Activated CD4-positive, alpha-beta T cell treated with anti-CD3 and anti-CD28 coated beads, Interleukin-2, amount 10 ng/mL, durations not matched to agents 7 days and 5 days (primary cell): ENCODE measurements around the gene GIMAP8. TPM values are rescaled to one million over a fixed set of nuclear protein-coding genes. Genes with fewer than 3 reads are reported as not detected.

Source experiments
- CTCF ChIA-PET: fragments of 350-600 bp; sonication (Branson Sonifier 250); formaldehyde crosslinking; loops from one replicate; lab custom pipeline; 2021; ENCODE audit warnings: antibody characterized with exemption; lab: Charles Lee
- POLR2A ChIA-PET: fragments of 350-600 bp; sonication (Branson Sonifier 250); formaldehyde crosslinking; loops from one replicate; lab custom pipeline; 2021; ENCODE audit warnings: antibody characterized with exemption; lab: Charles Lee
- DNase-seq: peaks from one replicate; pipeline ENCODE4 v3.0.0-alpha.2; 2020
- H3K27ac Mint-ChIP-seq: one replicate; pipeline ENCODE4 v1.8.0; 2021; ENCODE audit warnings: mild to moderate bottlenecking, moderate library complexity, mixed read lengths
- H3K27me3 Mint-ChIP-seq: one replicate; pipeline ENCODE4 v1.8.0; 2021; ENCODE audit warnings: mixed read lengths
- H3K36me3 Mint-ChIP-seq: one replicate; pipeline ENCODE4 v1.8.0; 2021; ENCODE audit warnings: low read depth, mixed read lengths
- H3K4me1 Mint-ChIP-seq: one replicate; pipeline ENCODE4 v1.8.0; 2021; ENCODE audit warnings: mixed read lengths
- H3K4me3 Mint-ChIP-seq: one replicate; pipeline ENCODE4 v1.8.0; 2021; ENCODE audit warnings: mild to moderate bottlenecking, moderate library complexity, mixed read lengths
- H3K9me3 Mint-ChIP-seq: one replicate; pipeline ENCODE4 v1.8.0; 2021; ENCODE audit warnings: mixed read lengths
- total RNA-seq, 2 experiments: library from RNA; stranded (reverse); gene quantifications; one replicate each; pipeline ENCODE4 v1.2.3, GENCODE V29; 2021

GIMAP8 gene
- total RNA-seq, 2 experiments from 2014 or later, result 35.9 to 36.3 TPM

DNA sequence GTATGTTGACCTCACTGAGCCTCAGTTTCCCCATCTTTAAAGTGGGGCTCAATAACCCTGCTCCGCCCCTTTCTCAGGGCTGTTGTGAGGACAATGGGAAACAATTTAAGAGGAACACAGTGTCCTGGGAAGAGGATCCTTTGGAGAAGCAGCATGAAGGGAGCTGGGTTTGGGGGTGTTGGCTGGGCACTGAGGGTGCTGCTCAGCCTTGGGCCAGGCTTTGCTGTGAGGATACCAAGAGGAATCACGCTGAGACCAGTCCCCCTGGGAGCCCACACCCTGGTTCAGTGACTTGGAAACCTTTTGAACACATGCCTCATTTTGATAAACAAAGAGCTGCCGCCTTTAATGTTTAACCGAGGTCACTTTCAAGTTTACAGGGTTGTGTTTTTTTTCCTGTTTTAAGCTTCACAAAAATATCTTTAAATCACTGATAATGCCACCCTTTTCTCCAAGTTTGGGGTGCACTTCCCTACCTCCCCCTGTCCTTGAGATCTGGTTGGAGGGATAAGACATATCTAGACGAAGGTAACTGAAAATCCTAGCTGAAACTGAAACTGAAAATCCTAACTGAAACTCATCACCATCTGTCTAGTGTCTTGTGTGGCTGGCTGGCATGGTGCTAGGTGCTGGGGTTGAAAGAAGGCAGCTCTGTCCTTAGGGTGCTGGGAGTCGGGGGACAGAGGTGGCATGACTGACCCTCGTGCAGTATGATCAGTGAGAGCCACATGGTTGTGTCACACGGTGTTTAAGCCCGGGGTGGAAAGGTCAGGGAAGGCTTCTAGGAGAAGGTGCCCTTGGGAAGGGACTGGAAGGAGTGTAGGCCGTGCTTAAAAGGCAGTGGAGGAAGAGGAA, 43.6 kb upstream of the GIMAP8 start:
- H3K4me1 Mint-ChIP-seq, result peaks cover 38% of the 10 kb centered on the region
- POLR2A ChIA-PET, result interaction anchor here (0.7 kb wide), 1 partner anchor 453 kb away, joined by 3 read pairs; no protein-coding TSS in a partner anchor

GRCh38 chr7:150407588-150408392, 42.6 kb upstream of the GIMAP8 start:
- Mint-ChIP-seq H3K27me3 (no peaks in the 10 kb centered on the region), H3K9me3 (no peaks in the 10 kb centered on the region), H3K36me3 (peaks cover 32% of the 10 kb centered on the region), H3K27ac (no peak overlapping the region), H3K4me3 (no peak overlapping the region), H3K4me1 (peaks cover 36% of the 10 kb centered on the region)
- no peak for DNase-seq
- POLR2A ChIA-PET, result no interaction called here
- CTCF ChIA-PET, result interaction anchor here (0.8 to 3.3 kb wide), 7 partner anchors 11 to 107 kb away, joined by 3 to 16 read pairs (median 4); partner anchors contain the start of gene GIMAP7

More for the DNA sequence above, 43.6 kb upstream of the GIMAP8 start:
- Mint-ChIP-seq H3K4me3 (peak overlapping the region; percentile 94), H3K9me3 (no peaks in the 10 kb centered on the region), H3K36me3 (peaks cover 30% of the 10 kb centered on the region), H3K27me3 (no peaks in the 10 kb centered on the region), H3K27ac (peak overlapping the region; percentile 95)
- CTCF ChIA-PET, result interaction anchor here (0.6 to 3.3 kb wide), 11 partner anchors 12 to 108 kb away, joined by 3 to 16 read pairs (median 3); partner anchors contain the start of gene GIMAP7
- DNase-seq, result peak; percentile 64

DNA sequence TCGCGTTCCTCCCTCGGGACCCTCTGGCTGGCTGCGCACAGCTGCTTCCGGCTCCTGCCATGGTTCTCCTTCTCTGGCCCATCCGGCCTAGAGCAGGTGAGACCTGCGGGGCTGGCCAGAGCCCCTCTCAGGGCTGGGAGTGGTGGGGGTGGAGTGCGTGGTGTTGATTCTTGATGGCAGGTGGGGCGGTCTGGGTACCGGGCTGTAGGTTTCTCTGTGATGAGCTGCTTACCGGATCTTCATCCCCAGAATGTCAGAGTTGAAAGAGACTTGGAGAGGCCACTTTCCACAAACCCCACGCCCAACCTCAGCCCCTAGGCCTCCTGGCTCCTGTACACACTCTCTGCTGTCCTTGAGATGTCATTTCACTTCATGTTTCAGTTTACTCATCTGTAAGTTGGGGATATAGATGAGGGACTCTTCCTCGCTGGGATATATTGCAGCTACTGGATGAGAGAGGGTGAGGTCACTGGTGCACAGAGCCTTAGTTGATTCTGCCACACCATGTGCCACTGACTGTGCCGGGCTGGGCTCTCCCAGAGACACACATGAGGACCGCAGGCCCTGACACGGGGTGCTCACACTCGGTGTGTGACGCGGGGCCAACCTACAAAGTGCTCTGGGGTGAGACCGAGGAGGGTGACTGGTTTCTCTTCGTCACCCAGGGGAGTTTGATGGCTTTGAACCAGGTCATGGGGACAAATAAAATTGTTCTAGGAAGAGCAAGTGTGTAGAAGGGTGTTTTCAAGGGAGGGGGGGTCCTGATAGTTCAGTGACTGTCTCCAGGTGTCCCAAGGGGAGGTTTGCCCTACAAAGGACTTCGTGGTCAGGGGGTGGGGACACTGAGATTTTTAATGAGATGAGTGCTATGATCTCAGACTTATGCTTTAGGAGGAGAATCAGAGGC, 41.8 kb upstream of the GIMAP8 start:
- no peak for DNase-seq
- ChIA-PET CTCF (interaction anchor here (0.6 to 3.3 kb wide), 7 partner anchors 10 to 789 kb away, joined by 3 to 16 read pairs (median 3); no protein-coding TSS in a partner anchor), POLR2A (no interaction called here)
- H3K27me3 Mint-ChIP-seq, result no peaks in the 10 kb centered on the region
- H3K36me3 Mint-ChIP-seq, result peaks cover 34% of the 10 kb centered on the region
- H3K4me1 Mint-ChIP-seq, result peaks cover 30% of the 10 kb centered on the region
- peak overlapping the region; percentile 18 for H3K4me3 Mint-ChIP-seq
- H3K9me3 Mint-ChIP-seq, result no peaks in the 10 kb centered on the region
- peak overlapping the region; percentile 83 for H3K27ac Mint-ChIP-seq

- Mint-ChIP-seq H3K4me3 (no peak overlapping the region), H3K4me1 (peaks cover 23% of the 10 kb centered on the region), H3K27me3 (no peaks in the 10 kb centered on the region), H3K36me3 (peaks cover 35% of the 10 kb centered on the region), H3K9me3 (no peaks in the 10 kb centered on the region), H3K27ac (no peak overlapping the region)
- no peak for DNase-seq
- ChIA-PET CTCF (interaction anchor here (0.6 to 1.6 kb wide), 5 partner anchors 10 to 790 kb away, joined by 3 to 4 read pairs (median 3); no protein-coding TSS in a partner anchor), POLR2A (no interaction called here)
These were observed 41.0 kb upstream of the GIMAP8 start for GRCh38 chr7:150409300-150410030.

DNA sequence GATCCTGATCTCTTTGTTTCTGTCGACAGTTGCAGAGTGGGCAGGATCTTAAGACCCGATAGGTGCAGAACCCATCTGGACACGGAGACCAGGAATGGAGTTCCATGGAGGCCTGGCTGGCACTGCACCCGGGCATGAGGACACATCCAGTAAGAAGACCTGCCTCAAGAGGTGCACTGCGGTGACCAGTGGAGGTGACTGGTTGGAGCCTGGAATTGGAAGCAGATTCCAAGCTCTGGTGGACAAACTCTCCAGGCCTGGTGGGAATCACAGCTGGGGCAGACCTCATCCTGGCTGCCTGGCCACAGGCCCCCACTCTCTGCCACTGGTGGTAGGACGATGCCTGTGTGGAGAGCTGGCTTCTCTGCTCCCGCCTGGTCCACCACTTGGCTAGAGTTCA, 40.3 kb upstream of the GIMAP8 start:
- H3K4me1 Mint-ChIP-seq, result peaks cover 21% of the 10 kb centered on the region
- no peak overlapping the region for H3K4me3 Mint-ChIP-seq
- no peaks in the 10 kb centered on the region for H3K27me3 Mint-ChIP-seq
- DNase-seq, result no peak
- ChIA-PET POLR2A (no interaction called here), CTCF (interaction anchor here (0.9 to 1.6 kb wide), 3 partner anchors 11 to 40 kb away, joined by 3 to 4 read pairs (median 3); no protein-coding TSS in a partner anchor)
- no peak overlapping the region for H3K27ac Mint-ChIP-seq
- peaks cover 35% of the 10 kb centered on the region for H3K36me3 Mint-ChIP-seq
- H3K9me3 Mint-ChIP-seq, result no peaks in the 10 kb centered on the region

DNA sequence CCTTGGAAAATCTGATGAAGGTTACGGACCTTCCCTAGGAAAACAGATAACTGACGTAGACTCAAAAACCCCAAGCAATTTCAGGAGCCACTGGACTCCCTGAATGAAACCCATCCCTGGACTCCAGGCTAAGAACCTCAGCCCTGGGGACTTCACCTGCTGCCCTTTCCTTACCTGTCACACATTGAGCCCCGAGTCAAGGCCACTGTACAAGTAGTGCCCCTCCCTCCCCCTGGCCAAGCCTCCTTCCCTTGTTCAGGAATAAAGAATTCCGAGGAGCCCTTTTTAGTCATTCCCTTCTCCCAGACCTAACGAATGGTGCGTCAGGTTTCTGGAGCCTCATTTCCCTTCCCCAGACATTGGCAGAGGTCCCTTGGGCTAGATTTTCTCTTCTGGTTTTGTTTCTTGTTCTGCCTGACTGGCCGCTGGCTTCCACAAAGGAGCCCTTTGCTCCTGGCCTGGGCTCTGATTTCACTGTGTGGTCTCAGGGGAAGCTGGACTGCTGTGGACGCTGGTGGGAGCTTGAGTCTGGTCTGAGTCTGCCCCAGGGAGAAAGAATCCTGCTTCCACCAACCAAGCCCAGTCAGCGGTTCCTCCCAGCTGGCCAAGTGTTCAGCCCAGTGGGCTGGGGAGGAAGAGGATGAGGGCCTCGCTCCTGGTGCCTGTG, 39.6 kb upstream of the GIMAP8 start:
- POLR2A ChIA-PET, result no interaction called here

GRCh38 chr7:150411606-150412005, 38.8 kb upstream of the GIMAP8 start:
- ChIA-PET POLR2A (interaction anchor here (0.6 kb wide), 1 partner anchor 22 kb away, joined by 3 read pairs; no protein-coding TSS in a partner anchor), CTCF (interaction anchor here (0.5 to 1.0 kb wide), 2 partner anchors 51 to 576 kb away, joined by 3 to 4 read pairs; no protein-coding TSS in a partner anchor)
- Mint-ChIP-seq H3K4me1 (peaks cover 11% of the 10 kb centered on the region), H3K36me3 (peaks cover 32% of the 10 kb centered on the region), H3K9me3 (no peaks in the 10 kb centered on the region), H3K27me3 (no peaks in the 10 kb centered on the region), H3K27ac (no peak overlapping the region), H3K4me3 (no peak overlapping the region)
- no peak for DNase-seq

More for the DNA sequence above, 39.6 kb upstream of the GIMAP8 start:
- no peak for DNase-seq
- peaks cover 18% of the 10 kb centered on the region for H3K4me1 Mint-ChIP-seq
- no peaks in the 10 kb centered on the region for H3K27me3 Mint-ChIP-seq
- no peaks in the 10 kb centered on the region for H3K9me3 Mint-ChIP-seq
- no peak overlapping the region for H3K4me3 Mint-ChIP-seq
- peaks cover 32% of the 10 kb centered on the region for H3K36me3 Mint-ChIP-seq
- H3K27ac Mint-ChIP-seq, result peak overlapping the region; percentile 58
- CTCF ChIA-PET, result interaction anchor here (1.0 to 1.6 kb wide), 3 partner anchors 11 to 50 kb away, joined by 3 to 4 read pairs (median 3); no protein-coding TSS in a partner anchor

GRCh38 chr7:150412016-150412415, 38.4 kb upstream of the GIMAP8 start:
- DNase-seq, result no peak
- Mint-ChIP-seq H3K36me3 (peaks cover 31% of the 10 kb centered on the region), H3K27me3 (no peaks in the 10 kb centered on the region), H3K4me1 (peaks cover 9% of the 10 kb centered on the region), H3K4me3 (no peak overlapping the region), H3K27ac (no peak overlapping the region), H3K9me3 (no peaks in the 10 kb centered on the region)
- ChIA-PET CTCF (interaction anchor here (0.6 kb wide), 2 partner anchors 83 to 96 kb away, joined by 3 read pairs; no protein-coding TSS in a partner anchor), POLR2A (interaction anchor here (0.6 kb wide), 1 partner anchor 21 kb away, joined by 3 read pairs; no protein-coding TSS in a partner anchor)

GRCh38 chr7:150412518-150413488, 37.6 kb upstream of the GIMAP8 start:
- peaks cover 28% of the 10 kb centered on the region for H3K36me3 Mint-ChIP-seq
- H3K27ac Mint-ChIP-seq, result no peak overlapping the region
- DNase-seq, result no peak
- CTCF ChIA-PET, result interaction anchor here (0.6 to 0.9 kb wide), 3 partner anchors 59 to 97 kb away, joined by 3 read pairs; no protein-coding TSS in a partner anchor
- no peak overlapping the region for H3K4me3 Mint-ChIP-seq
- H3K27me3 Mint-ChIP-seq, result no peaks in the 10 kb centered on the region
- POLR2A ChIA-PET, result interaction anchor here (0.6 kb wide), 2 partner anchors 21 to 816 kb away, joined by 3 read pairs; no protein-coding TSS in a partner anchor
- H3K4me1 Mint-ChIP-seq, result peaks cover 6% of the 10 kb centered on the region
- no peaks in the 10 kb centered on the region for H3K9me3 Mint-ChIP-seq
